Right lobe of liver (tissue), 6 donors: ENCODE measurements around the gene MYLK2. TPM values are rescaled to one million over a fixed set of nuclear protein-coding genes. Genes with fewer than 3 reads are reported as not detected.

ENCODE experiments used
- ATAC-seq, 4 donors: fragments of 200-7000 bp; cut with Tn5 transposase; one replicate each; pipeline ENCODE4 v1.9.1; 2020; ENCODE audit warnings: mild to moderate bottlenecking in 4 of 4, moderate library complexity in 4 of 4
- DNase-seq, 3 donors: peaks; one replicate each; pipeline ENCODE4 v3.0.0-alpha.2; 2020
- H3K27ac ChIP-seq, 3 donors: fragments of 200-600 bp; one replicate each; pipeline ENCODE4 v1.8.0; 2022
- H3K27me3 ChIP-seq, 2 donors: fragments of 200-600 bp; one replicate each; pipeline ENCODE4 v1.8.0; 2022
- H3K36me3 ChIP-seq, 4 donors: fragments of 200-600 bp; sonication (generic) in 1 of 4; one replicate each; pipeline versions ENCODE4 v1.5.1 to v1.8.0; 2017 to 2022; ENCODE audit warnings: control low read depth in 1 of 4
- H3K4me1 ChIP-seq, 4 donors: fragments of 200-600 bp; sonication (generic) in 1 of 4; one replicate each; pipeline versions ENCODE4 v1.5.1 to v1.8.0; 2017 to 2022; ENCODE audit warnings: control low read depth in 1 of 4
- H3K4me3 ChIP-seq, 3 donors: fragments of 200-600 bp; one replicate each; pipeline ENCODE4 v1.8.0; 2022
- H3K9me3 ChIP-seq, 4 donors: fragments of 200-600 bp; sonication (generic) in 1 of 4; one replicate each; pipeline versions ENCODE4 v1.5.1 to v1.8.0; 2017 to 2022; ENCODE audit warnings: control low read depth in 1 of 4
- CTCF ChIP-seq, 4 donors: fragments of 200-600 bp in 3 of 4; fragments of 450-650 bp in 1 of 4; IDR thresholded peaks; one replicate each; pipeline versions ENCODE4 v1.5.1 to v1.8.0; 2016 to 2022; ENCODE audit warnings: antibody characterized with exemption in 4 of 4, mild to moderate bottlenecking in 2 of 4
- POLR2A ChIP-seq: fragments of 450-650 bp; IDR thresholded peaks from one replicate; pipeline ENCODE4 v1.6.1; 2017; ENCODE audit warnings: antibody characterized with exemption, mild to moderate bottlenecking
- WGBS: methylation state at CpG from one replicate; pipeline ENCODE4 v1.1.6; 2018; ENCODE audit warnings: low coverage, low lambda C conversion rate; ENCODE audit not compliant: insufficient coverage; ENCODE audit errors: missing lambda C conversion rate; 5-methylcytosine and 5-hydroxymethylcytosine counted together
- intact Hi-C, 2 donors: fragments of 100-400 bp; cut with DNase I; formaldehyde crosslinking; loops; one replicate each; pipeline versions ENCODE4 v1.11.2 to v1.14.1; 2022
- total RNA-seq, 6 experiments: library from RNA; depleted of rRNA in 2 of 6; stranded (reverse); fragments of >200 nt in 2 of 6; fragmentation: NEBNext Ultra II Directional in 3 of 6; extraction: Animal tissue kit (Norgen Biotek cat#: 25700) in 3 of 6; gene quantifications; one replicate each; pipeline versions ENCODE4 v1.1.0 to v1.2.4, GENCODE V29; 2016 to 2023
- donor health status: DM: no; HTN: yes; CAD: no.
- donor health status: DM: no; HTN: no; CAD: no.
- donor health status: DM: no; HTN: no; CAD: no.
- donor health status: DM: no; HTN: yes; CAD: no.
- donor health status: DM: no; HTN: yes; CAD: no.

Gene MYLK2
- total RNA-seq, 6 experiments from 2014 or later, result not detected

- no peaks in the 10 kb centered on the region for H3K4me1 ChIP-seq
- DNase-seq (no peak), ATAC-seq (no peak)
- no peak overlapping the region for H3K4me3 ChIP-seq
- WGBS, result 20% methylated on average over 1 of the region's 8 CpGs
- no peak for TF ChIP-seq CTCF (IDR thresholded peaks at IDR 0.05)
- TF ChIP-seq POLR2A, result no peak
- H3K9me3 ChIP-seq, result no peaks in the 10 kb centered on the region
- no peaks in the 10 kb centered on the region for H3K36me3 ChIP-seq
- no peak overlapping the region for H3K27ac ChIP-seq
- intact Hi-C loops, result loop anchor here in 1 of 2 donors (10.0 kb wide), 1 partner anchor 253 kb away; no protein-coding TSS in a partner anchor
- H3K27me3 ChIP-seq, result no peaks in the 10 kb centered on the region
Measured at GRCh38 chr20:31841928-31842327, 22.8 kb downstream of the MYLK2 start.

GRCh38 chr20:31842471-31843157, 23.5 kb downstream of the MYLK2 start:
- Histone ChIP-seq H3K4me3 (no peak overlapping the region), H3K36me3 (no peaks in the 10 kb centered on the region), H3K4me1 (no peaks in the 10 kb centered on the region), H3K27ac (no peak overlapping the region), H3K27me3 (no peaks in the 10 kb centered on the region), H3K9me3 (no peaks in the 10 kb centered on the region)
- DNase-seq, result no peak
- TF ChIP-seq CTCF (IDR thresholded peaks at IDR 0.05) (no peak), POLR2A (no peak)
- ATAC-seq, result peak; percentile 29 to 35 (median 30)
- 73% methylated on average over 3 of the region's 12 CpGs for WGBS
- intact Hi-C loops, result loop anchor here in 1 of 2 donors (10.0 kb wide), 1 partner anchor 252 kb away; no protein-coding TSS in a partner anchor

- intact Hi-C loops, result loop anchor here in 1 of 2 donors (10.0 kb wide), 1 partner anchor 252 kb away; no protein-coding TSS in a partner anchor
- 59% methylated on average over 4 of the region's 6 CpGs for WGBS
- H3K4me3 ChIP-seq, result no peak overlapping the region
Measured at GRCh38 chr20:31843288-31843687, 24.1 kb downstream of the MYLK2 start.

GRCh38 chr20:31843881-31844280, 24.7 kb downstream of the MYLK2 start:
- TF ChIP-seq CTCF (IDR thresholded peaks at IDR 0.05) (no peak), POLR2A (no peak)
- intact Hi-C loops, result loop anchor here in 1 of 2 donors (10.0 kb wide), 1 partner anchor 251 kb away; no protein-coding TSS in a partner anchor
- Histone ChIP-seq H3K27ac (no peak overlapping the region), H3K27me3 (no peaks in the 10 kb centered on the region), H3K9me3 (no peaks in the 10 kb centered on the region), H3K36me3 (no peaks in the 10 kb centered on the region), H3K4me3 (no peak overlapping the region), H3K4me1 (no peaks in the 10 kb centered on the region)
- no peak for ATAC-seq
- DNase-seq, result no peak
- WGBS, result 86% methylated on average over 2 of the region's 5 CpGs

More at GRCh38 chr20:31843288-31843687, 24.1 kb downstream of the MYLK2 start:
- no peak for DNase-seq
- H3K9me3 ChIP-seq, result no peaks in the 10 kb centered on the region
- no peak for TF ChIP-seq POLR2A
- no peak for TF ChIP-seq CTCF (IDR thresholded peaks at IDR 0.05)
- ATAC-seq, result no peak
- no peaks in the 10 kb centered on the region for H3K27me3 ChIP-seq
- no peaks in the 10 kb centered on the region for H3K36me3 ChIP-seq
- no peaks in the 10 kb centered on the region for H3K4me1 ChIP-seq
- no peak overlapping the region for H3K27ac ChIP-seq
